HG03469 (cell line): ENCODE measurements around the gene RAD51B.

Experiments
- ATAC-seq: cut with Tn5 transposase; IDR thresholded peaks from one replicate; pipeline ENCODE4 v1.9.1; 2021; ENCODE audit warnings: mild to moderate bottlenecking, moderate library complexity, moderate number of reproducible peaks; ENCODE audit not compliant: unreplicated experiment

Gene RAD51B

GRCh38 chr14:68370057-68370360 lies 550.4 kb downstream of the RAD51B start:
- ATAC-seq = no peak

- no peak for ATAC-seq
These were observed 552.8 kb downstream of the RAD51B start for GRCh38 chr14:68372368-68372767.

GRCh38 chr14:68373124-68373646 lies 553.6 kb downstream of the RAD51B start:
- no peak for ATAC-seq

GRCh38 chr14:68373847-68374444 lies 554.4 kb downstream of the RAD51B start:
- ATAC-seq = no peak

GRCh38 chr14:68374682-68375081 lies 555.1 kb downstream of the RAD51B start:
- ATAC-seq = no peak

GRCh38 chr14:68375376-68375775 lies 555.8 kb downstream of the RAD51B start:
- ATAC-seq = no peak

- no peak for ATAC-seq
These were observed 556.6 kb downstream of the RAD51B start for GRCh38 chr14:68376067-68376779.

GRCh38 chr14:68377006-68377405 lies 557.4 kb downstream of the RAD51B start:
- ATAC-seq = no peak

GRCh38 chr14:68377459-68377858 lies 557.9 kb downstream of the RAD51B start:
- no peak for ATAC-seq

GRCh38 chr14:68379510-68380328 lies 560.1 kb downstream of the RAD51B start:
- ATAC-seq = no peak

GRCh38 chr14:68380329-68380741 lies 560.8 kb downstream of the RAD51B start:
- ATAC-seq = peak; percentile 65

- no peak for ATAC-seq
These were observed 564.8 kb downstream of the RAD51B start for GRCh38 chr14:68384335-68384734.

GRCh38 chr14:68384881-68385280 lies 565.3 kb downstream of the RAD51B start:
- ATAC-seq = no peak

- ATAC-seq = no peak
These were observed 566.9 kb downstream of the RAD51B start for GRCh38 chr14:68386446-68386845.

GRCh38 chr14:68386950-68387779 lies 567.6 kb downstream of the RAD51B start:
- no peak for ATAC-seq

- no peak for ATAC-seq
These were observed 570.4 kb downstream of the RAD51B start for GRCh38 chr14:68389943-68390342.

- no peak for ATAC-seq
These were observed 571.2 kb downstream of the RAD51B start for GRCh38 chr14:68390741-68391140.

- ATAC-seq = no peak
These were observed 571.9 kb downstream of the RAD51B start for GRCh38 chr14:68391311-68392014.

- ATAC-seq = no peak
These were observed 573.0 kb downstream of the RAD51B start for GRCh38 chr14:68392393-68393141.

GRCh38 chr14:68393259-68393658 lies 573.7 kb downstream of the RAD51B start:
- no peak for ATAC-seq
